ENCODE measurements around the gene ROBO2. TPM values are rescaled to one million over a fixed set of nuclear protein-coding genes. Genes with fewer than 3 reads are reported as not detected.

The ROBO2 gene
- total RNA-seq, 6 donors from 2014 or later = 12.0 to 29.1 (median 14.0) TPM

GRCh38 chr3:77655396-77655795 is 615.5 kb downstream of the ROBO2 start:
- TF ChIP-seq EP300 (IDR thresholded peaks at IDR 0.05) = no peak
- TF ChIP-seq CTCF (IDR thresholded peaks at IDR 0.05) = no peak
- no peak for TF ChIP-seq POLR2A (IDR thresholded peaks at IDR 0.05)
- no peak for TF ChIP-seq POLR2AphosphoS5 (IDR thresholded peaks at IDR 0.05)
- 57 to 58% methylated on average over 1 of the region's 1 CpG for WGBS, 2 donors
- DNase-seq = no peak
- H3K9me3 ChIP-seq = peaks cover 0 to 5% (median 0%) of the 10 kb centered on the region in 4 donors
- H3K36me3 ChIP-seq = no peaks in the 10 kb centered on the region
- H3K27ac ChIP-seq = no peak overlapping the region
- H3K4me3 ChIP-seq = no peak overlapping the region
- H3K27me3 ChIP-seq = no peaks in the 10 kb centered on the region
- H3K4me1 ChIP-seq = no peaks in the 10 kb centered on the region
- ATAC-seq (ENCODE audit: low FRiP score in 2 of 2) = no peak

GRCh38 chr3:77660718-77661117 is 620.8 kb downstream of the ROBO2 start:
- WGBS, 2 donors = 79 to 87% methylated on average over 3 of the region's 3 CpGs
- no peak overlapping the region for H3K4me3 ChIP-seq
- no peak for TF ChIP-seq POLR2AphosphoS5 (IDR thresholded peaks at IDR 0.05)
- no peak for TF ChIP-seq POLR2A (IDR thresholded peaks at IDR 0.05)
- no peak for TF ChIP-seq EP300 (IDR thresholded peaks at IDR 0.05)

DNA sequence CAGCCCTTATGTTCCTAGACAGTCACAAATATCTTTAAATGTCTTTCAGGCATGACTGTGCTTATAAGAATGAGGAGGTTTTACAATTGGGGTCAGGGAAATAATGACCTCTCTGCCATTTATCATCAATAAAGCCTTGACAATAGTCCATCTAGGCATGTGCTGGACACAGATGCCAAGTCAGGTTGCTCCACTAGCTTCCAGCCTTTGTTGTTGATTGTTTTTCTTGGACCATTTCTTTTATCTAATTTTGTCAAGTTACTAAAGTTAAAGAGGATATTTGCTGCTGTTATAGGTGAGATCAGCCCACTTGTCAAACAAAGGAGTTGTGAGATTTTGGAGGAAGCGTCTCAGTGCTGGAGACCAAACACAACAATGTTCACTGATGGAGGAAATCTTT is 628.0 kb downstream of the ROBO2 start:
- H3K4me3 ChIP-seq = no peak overlapping the region
- ATAC-seq (ENCODE audit: low FRiP score in 2 of 2) (no peak), DNase-seq (no peak)
- TF ChIP-seq EP300 (IDR thresholded peaks at IDR 0.05) = no peak
- 29 to 48% methylated on average over 1 of the region's 1 CpG for WGBS, 2 donors
- no peaks in the 10 kb centered on the region for H3K36me3 ChIP-seq
- H3K9me3 ChIP-seq = no peaks in the 10 kb centered on the region
- H3K27ac ChIP-seq = no peak overlapping the region
- no peaks in the 10 kb centered on the region for H3K4me1 ChIP-seq
- H3K27me3 ChIP-seq = no peaks in the 10 kb centered on the region

More at GRCh38 chr3:77660718-77661117, 620.8 kb downstream of the ROBO2 start:
- Histone ChIP-seq H3K36me3 (no peaks in the 10 kb centered on the region), H3K9me3 (peaks cover 0 to 7% (median 0%) of the 10 kb centered on the region in 4 donors), H3K27me3 (no peaks in the 10 kb centered on the region), H3K27ac (no peak overlapping the region), H3K4me1 (no peaks in the 10 kb centered on the region)
- no peak for ATAC-seq (ENCODE audit: low FRiP score in 2 of 2)
- DNase-seq = no peak

DNA sequence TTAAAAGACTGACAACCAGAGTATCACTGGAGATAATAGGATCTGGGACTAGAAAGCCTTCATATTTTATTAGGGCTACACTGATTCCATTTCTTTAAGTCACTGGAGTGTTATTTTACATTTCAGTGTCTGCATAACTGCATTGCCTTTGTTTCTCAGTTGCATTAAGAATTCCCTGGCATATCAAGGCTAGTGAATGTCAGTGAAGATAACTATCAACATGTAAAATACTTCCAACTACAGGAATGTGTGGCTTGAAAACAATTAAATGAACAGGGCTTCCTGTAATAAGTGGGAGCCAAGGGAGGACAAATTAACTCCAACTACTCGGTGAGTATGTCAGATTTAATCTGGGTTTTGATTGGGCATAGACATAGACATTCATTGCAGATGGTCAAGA is 628.5 kb downstream of the ROBO2 start:
- H3K9me3 ChIP-seq = no peaks in the 10 kb centered on the region
- no peak overlapping the region for H3K27ac ChIP-seq
- WGBS, 2 donors = 46 to 58% methylated on average over 1 of the region's 1 CpG
- DNase-seq (no peak), ATAC-seq (ENCODE audit: low FRiP score in 2 of 2) (no peak)
- no peaks in the 10 kb centered on the region for H3K36me3 ChIP-seq
- H3K4me3 ChIP-seq = no peak overlapping the region
- H3K27me3 ChIP-seq = no peaks in the 10 kb centered on the region
- TF ChIP-seq CTCF (IDR thresholded peaks at IDR 0.05) (no peak), POLR2AphosphoS5 (IDR thresholded peaks at IDR 0.05) (no peak), EP300 (IDR thresholded peaks at IDR 0.05) (no peak)
- H3K4me1 ChIP-seq = no peaks in the 10 kb centered on the region

DNA sequence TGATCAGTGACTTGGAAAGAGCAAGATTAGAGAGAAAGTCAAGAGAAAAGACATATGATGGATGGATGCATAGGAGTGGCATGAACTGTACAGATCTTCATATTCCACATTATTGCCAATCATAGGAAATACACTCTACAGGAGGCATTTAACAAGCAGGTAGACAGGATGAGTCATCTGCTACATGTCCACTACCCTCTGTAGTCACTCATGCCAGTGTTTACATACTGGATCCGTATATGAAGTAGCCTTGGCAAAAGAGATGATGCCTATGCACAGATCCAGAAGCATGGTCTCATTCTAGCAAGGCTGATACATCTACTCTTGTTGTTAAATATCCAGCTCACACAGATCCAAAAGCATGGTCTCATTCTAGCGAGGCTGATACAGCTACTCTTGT is 632.1 kb downstream of the ROBO2 start:
- H3K27me3 ChIP-seq = no peaks in the 10 kb centered on the region
- TF ChIP-seq POLR2AphosphoS5 (IDR thresholded peaks at IDR 0.05) = no peak
- no peak for TF ChIP-seq CTCF (IDR thresholded peaks at IDR 0.05)
- no peak for TF ChIP-seq POLR2A (IDR thresholded peaks at IDR 0.05)
- no peak for TF ChIP-seq EP300 (IDR thresholded peaks at IDR 0.05)
- ATAC-seq (ENCODE audit: low FRiP score in 2 of 2) (no peak), DNase-seq (no peak)
- H3K9me3 ChIP-seq = no peaks in the 10 kb centered on the region
- 76 to 83% methylated on average over 2 of the region's 2 CpGs for WGBS, 2 donors
- H3K4me1 ChIP-seq = no peaks in the 10 kb centered on the region
- H3K36me3 ChIP-seq = no peaks in the 10 kb centered on the region
- H3K27ac ChIP-seq = no peak overlapping the region
- H3K4me3 ChIP-seq = no peak overlapping the region

DNA sequence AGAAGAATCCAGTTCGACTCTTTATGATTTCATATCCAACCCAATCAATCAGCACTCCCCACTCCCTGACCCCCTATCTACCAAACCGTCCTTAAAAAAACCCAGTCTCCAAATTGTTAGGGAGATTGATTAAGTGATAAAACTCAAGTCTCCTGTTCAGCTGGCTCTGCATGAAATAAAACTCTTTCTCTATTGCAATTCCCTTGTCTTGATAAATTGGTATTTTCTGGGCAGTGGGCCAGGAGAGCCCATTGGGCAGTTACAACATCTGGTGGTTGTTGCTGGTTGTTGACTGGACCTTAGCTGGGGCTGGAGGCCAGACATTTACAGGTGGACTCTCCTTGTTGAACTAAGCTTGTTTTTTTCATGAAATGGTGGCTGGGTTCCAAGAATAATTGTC is 642.3 kb downstream of the ROBO2 start:
- H3K27ac ChIP-seq = no peak overlapping the region
- WGBS, 2 donors = 75 to 86% methylated on average over 2 of the region's 2 CpGs
- TF ChIP-seq POLR2A (IDR thresholded peaks at IDR 0.05) = no peak
- H3K4me3 ChIP-seq = no peak overlapping the region
- no peak for ATAC-seq (ENCODE audit: low FRiP score in 2 of 2)
- H3K36me3 ChIP-seq = no peaks in the 10 kb centered on the region
- no peaks in the 10 kb centered on the region for H3K27me3 ChIP-seq
- H3K4me1 ChIP-seq = no peaks in the 10 kb centered on the region
- peaks cover 10 to 19% (median 12%) of the 10 kb centered on the region in 4 donors for H3K9me3 ChIP-seq
- no peak for DNase-seq
